GM19372 (cell line): ENCODE results near the gene CPSF4.
A peak's percentile ranks its signal among the peaks of the same experiment; 100 is the strongest.
"Not testable (repeated sequence)": the region's sequence is repeated elsewhere in the genome, so short reads cannot be mapped to it uniquely, and the experiment has no call there.

Experiments used
- ATAC-seq: cut with Tn5 transposase; IDR thresholded peaks from one replicate; pipeline ENCODE4 v1.9.1; 2021; ENCODE audit warnings: mild to moderate bottlenecking, low read depth, moderate library complexity; ENCODE audit not compliant: unreplicated experiment

CPSF4 gene

GRCh38 chr7:99478464-99479440 lies 40.0 kb downstream of the CPSF4 start:
- no peak for ATAC-seq

- ATAC-seq, result no peak
Observed at GRCh38 chr7:99485094-99485493, 46.4 kb downstream of the CPSF4 start.

GRCh38 chr7:99489235-99489634 lies 50.5 kb downstream of the CPSF4 start:
- no peak for ATAC-seq

- no peak for ATAC-seq
Observed at GRCh38 chr7:99490878-99491277, 52.1 kb downstream of the CPSF4 start.

- ATAC-seq, result no peak
Observed at GRCh38 chr7:99493823-99494222, 55.1 kb downstream of the CPSF4 start.

- ATAC-seq, result no peak
Observed at GRCh38 chr7:99497766-99498545, 59.2 kb downstream of the CPSF4 start.

- no peak for ATAC-seq
Observed at GRCh38 chr7:99498546-99498944, 59.8 kb downstream of the CPSF4 start.

- ATAC-seq, result no peak
Observed at GRCh38 chr7:99499371-99499720, 60.6 kb downstream of the CPSF4 start.

GRCh38 chr7:99499721-99500636 lies 61.2 kb downstream of the CPSF4 start, which contains the start of gene ZNF394:
Gene ZNF394 (minus strand): TSS chr7:99500281. CDS start chr7:99500093, 188 bp downstream.
- peak; percentile 35 for ATAC-seq

GRCh38 chr7:99500637-99501009 lies 61.9 kb downstream of the CPSF4 start:
- ATAC-seq, result no peak

- ATAC-seq, result not testable (repeated sequence)
Observed at GRCh38 chr7:99501236-99501635, 62.5 kb downstream of the CPSF4 start.

- ATAC-seq, result no peak
Observed at GRCh38 chr7:99504281-99504602, 65.5 kb downstream of the CPSF4 start.

GRCh38 chr7:99504603-99505323 lies 66.0 kb downstream of the CPSF4 start, which contains the start of gene ZKSCAN5:
Gene ZKSCAN5 (plus strand): TSS chr7:99504662. CDS start chr7:99506045, 1,383 bp downstream.
- ATAC-seq, result peak; percentile 76

- ATAC-seq, result peak; percentile 0
Observed at GRCh38 chr7:99505324-99505662, 66.5 kb downstream of the CPSF4 start.
